CD1c-positive myeloid dendritic cell (primary cell): ENCODE results near the gene MYO1H.
"Not testable (repeated sequence)": the region's sequence is repeated elsewhere in the genome, so short reads cannot be mapped to it uniquely, and the experiment has no call there.

Source experiments
- DNase-seq: peaks from one replicate; pipeline ENCODE4 v3.0.0-alpha.2; 2016; ENCODE audit errors: extremely low spot score

MYO1H gene

DNA sequence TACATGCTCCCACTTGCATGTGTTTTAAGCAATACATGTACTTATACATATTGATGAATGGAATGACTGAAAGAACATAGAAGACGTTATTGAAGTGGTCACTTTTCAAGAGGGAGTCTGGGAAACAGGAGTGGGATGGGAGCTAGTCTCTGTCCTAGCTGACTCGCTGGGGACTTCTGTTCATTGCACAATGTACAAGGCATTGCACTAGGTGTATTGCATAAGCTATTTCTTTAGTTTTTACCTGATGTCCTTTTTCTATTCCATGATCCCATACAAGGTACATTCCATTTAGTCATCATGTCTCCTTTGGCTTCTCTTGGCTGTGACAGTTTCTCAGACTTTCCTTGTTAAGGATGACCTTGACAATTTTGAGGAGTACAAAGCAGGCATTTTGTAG is 4.0 kb upstream of the MYO1H start:
- DNase-seq, result no peak

DNA sequence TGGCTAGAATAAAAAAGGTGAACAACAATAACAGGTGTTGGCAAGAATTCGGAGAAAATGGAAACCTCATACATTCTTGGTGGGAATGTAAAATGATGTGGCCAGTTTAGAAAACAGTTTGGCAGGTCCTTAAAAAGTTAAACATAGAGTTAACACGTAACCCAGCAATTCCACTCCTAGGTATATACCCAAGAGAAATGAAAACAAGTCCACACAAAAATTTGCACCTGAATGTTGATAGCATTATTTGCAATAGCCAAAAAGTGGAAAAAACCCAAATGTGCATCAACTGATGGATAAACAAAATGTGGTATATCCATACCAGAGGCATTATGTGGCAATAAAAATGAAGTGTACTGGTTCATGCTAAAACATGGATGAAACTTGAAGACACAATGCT is 2.3 kb upstream of the MYO1H start:
- no peak for DNase-seq

DNA sequence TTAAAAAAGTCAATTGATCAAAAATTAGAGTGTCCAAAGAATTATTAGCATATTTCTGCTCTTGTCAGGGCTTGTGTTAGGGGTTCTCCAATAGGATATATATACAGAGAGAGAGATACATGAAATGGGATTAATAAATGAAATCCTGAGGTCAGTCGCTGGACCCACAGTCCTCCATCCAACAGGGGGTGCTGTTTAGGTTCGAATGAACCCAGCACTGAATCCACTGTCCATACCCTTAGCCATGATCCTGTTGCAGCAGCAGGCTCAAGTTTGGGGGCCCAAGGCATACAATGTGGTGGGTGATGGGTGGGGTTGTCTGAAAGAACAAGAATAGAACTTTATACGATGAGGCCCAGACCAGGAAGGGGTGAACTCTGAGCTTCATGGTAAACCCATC is 780 bp upstream of the MYO1H start:
- DNase-seq, result no peak

DNA sequence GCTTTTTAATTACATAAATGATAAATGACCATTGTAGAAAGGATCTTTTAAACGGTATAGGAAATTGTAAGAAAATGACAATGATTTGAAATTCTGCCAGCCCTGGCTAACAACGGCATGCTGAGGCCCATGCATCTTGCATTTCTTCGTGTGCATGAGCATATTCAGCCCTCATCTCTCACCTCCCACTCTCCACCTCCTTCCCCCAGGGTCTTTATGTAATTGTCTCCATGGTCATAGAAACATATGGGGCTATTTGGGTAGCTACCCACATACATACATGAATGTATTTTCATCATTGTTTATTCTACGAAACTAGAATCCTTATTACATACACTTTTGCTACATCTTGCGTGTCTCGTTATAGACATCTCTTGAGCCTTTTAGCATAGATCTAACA is 4.5 kb downstream of the MYO1H start:
- no peak for DNase-seq

DNA sequence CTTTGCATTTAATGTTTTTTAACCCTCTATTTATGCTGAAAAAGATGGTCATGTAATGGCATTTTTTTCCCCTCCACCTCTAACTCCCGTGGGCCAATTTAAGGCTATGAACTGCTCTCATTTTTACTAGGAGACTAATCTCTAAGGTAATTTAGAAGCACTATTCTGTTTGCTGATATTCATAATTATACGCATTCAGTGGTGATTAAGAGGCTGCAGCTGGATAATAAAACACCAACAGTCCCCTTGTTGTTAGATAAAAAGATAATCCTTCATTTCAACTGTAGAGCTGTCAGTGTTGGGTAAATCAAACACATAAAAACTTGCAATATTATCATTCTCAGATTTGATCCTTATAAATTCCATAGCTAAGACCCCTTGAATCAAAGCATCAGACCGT is 8.9 kb downstream of the MYO1H start:
- no peak for DNase-seq

DNA sequence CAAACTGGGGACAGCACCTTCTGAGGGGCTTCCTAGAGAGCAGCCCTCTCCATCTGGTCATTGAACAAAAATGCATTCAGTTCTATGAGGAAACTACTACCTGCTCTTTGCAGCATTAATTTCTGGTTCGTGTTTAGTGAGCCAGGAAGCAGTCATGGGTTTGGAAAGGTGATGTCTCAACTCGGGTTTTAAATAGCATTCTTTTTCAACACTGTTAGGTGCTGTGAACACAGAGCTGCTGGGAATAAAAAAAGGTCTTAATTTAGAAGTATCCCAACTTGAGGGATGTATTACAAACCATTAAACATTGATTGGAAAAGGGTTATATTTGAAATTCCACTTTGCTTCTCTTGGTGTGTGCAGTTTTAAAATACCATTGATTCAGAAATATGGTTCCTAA is 9.3 kb downstream of the MYO1H start:
- no peak for DNase-seq

DNA sequence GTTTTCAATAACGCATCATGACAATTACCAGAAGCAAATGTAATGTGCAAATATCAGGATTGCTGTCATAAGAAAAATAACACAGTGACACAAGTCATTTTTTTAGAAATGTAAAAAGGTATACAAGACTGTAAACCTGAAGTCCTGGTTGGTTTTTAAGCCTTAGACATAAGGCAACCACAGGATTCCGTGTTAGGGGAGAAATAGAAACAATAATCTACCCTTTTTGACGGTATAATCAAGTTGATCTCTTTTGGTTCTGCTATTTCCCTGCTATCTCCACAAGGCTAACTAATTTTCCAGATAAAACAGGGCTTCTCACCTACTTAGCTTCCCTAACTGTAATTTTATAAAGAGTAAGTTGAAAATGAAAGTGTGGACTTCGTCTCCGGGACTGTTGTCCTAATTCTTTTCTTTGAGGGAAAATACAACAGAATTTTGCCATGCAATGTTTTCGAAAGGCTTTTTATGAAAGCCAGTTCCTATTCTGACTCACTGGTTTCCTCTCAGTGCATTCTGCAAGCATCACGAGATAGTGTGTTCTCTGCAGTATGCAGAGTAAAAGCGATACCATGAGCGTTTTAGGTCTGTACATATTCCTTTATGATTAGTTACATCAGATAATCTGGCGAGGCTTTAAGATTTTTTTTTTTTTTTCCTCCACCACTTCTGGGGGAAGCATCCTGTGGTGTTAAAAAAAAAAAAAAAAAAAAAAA is 10.6 kb downstream of the MYO1H start:
- DNase-seq, result peak; percentile 42

DNA sequence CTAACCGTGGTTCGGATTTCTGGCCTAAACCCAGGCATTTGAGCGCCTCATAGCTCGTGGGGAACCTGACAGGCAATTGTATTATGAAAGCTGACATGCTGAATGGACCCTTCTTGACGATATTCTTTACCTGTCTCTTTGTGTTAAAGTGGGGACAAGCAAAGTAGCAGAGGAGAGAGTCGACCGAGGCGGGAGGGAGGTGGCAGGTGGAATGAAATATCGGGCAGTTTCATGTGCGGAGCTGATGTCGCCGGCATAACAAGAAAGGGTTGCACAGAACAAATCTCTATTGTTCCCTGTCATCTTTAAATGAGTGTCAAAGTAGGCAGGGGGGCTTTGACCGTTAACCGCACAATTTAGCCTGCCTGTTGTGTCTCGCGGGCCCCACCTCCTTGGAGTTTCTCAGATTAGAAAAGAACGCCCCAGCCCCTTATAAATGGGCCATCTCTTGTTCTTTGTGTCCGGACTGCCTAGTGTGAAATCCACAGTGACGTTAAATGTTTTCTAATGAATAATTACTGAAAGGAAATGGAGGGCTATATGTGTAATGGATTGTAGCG is 11.5 kb downstream of the MYO1H start:
- DNase-seq, result no peak

DNA sequence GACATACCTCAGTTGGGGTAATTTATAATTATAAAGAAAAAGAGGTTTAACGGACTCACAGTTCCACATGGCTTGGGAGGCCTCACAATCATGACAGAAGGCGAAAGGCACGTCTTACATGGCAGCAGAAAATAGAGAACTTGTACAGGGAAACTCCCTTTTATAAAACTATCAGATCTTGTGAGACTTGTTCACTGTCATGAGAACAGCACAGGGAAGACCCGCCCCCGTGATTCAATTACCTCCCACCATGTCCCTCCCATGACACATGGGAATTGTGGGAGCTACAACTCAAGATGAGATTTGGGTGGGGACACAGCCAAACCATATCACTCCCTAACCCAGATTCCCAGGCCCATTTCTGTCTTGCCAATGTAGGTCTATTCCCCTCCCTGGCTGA is 22.1 kb downstream of the MYO1H start:
- peak; percentile 15 for DNase-seq

DNA sequence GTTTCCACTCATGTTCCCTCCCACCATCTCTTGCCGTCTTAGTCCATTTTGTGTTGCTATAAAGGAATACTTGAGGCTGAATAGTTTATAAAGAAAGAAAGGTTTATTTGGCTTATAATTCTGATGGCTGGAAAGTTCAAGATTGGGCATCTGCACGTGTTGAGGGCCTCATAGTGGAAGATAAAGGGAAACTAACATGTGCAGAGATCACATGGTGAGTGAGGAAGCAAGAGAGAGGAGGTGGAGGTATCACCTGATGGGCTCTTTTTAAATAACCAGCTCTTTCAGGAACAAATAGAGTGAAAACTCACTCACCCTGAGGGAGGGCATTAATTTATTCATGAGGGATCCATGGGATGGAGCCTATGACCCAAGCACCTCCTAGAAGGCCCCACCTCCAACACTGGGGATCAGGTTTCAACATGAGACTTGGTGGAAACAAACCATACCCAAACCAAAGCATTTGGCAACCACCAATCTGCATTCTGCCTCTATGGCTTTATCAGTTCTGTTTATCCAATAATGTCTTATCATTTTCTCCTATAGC is 29.5 kb downstream of the MYO1H start:
- DNase-seq, result no peak

DNA sequence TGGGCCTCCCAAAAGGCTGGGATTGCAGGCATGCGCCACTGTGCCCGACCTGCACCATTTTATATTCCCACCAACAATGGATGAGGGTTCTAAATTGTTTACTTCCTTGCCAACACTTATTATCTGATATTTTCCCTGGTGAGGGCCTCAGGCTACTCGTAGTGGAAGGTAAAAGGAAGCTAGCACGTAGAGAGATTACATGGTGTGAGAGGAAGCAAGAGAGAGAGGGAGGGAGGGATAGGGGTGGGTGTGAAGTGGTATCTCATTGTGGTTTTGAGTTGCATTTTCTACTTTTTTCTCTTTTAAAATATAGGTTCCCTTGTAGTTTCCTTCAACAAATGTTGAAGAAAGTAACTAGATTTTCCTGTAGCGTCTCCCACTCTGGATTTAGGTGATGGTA is 30.9 kb downstream of the MYO1H start:
- DNase-seq, result no peak

DNA sequence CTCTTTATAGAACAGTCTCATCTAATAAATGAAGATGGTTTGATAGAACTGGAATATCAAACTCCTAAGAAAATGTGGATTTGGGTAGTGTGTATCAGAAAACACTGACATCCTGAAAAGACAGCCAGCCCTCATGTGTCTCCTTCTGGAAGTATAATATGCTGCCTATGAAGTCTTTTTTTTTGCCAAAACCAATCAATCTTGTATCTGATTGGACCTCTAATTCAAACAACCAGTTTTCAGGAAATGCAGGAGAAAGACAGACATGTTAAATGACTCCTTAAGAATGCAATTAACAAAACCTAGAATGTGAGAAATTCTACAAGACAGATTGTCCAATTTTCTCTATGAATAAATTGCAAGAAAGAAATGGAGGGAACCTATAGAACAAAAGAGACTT is 34.3 kb downstream of the MYO1H start:
- DNase-seq, result no peak

DNA sequence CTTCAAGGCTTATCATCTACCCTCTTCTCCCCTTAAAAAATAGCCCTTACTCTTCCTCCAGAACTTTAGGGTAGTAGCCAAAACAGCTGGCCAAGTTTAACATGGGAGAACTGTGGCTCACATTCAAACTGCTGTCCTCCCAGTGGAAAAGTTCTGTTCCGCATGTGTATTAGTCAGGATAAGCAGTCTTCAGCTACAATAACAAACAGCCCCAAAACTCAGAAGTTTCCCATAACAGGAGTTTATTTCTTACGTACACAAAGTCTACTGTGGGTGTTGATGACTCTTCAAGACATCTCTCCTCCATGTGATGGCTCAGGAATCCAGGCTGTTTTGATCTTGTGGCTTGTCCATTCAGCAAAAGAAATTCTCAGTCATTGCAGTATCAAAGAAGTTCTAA is 35.5 kb downstream of the MYO1H start:
- no peak for DNase-seq

DNA sequence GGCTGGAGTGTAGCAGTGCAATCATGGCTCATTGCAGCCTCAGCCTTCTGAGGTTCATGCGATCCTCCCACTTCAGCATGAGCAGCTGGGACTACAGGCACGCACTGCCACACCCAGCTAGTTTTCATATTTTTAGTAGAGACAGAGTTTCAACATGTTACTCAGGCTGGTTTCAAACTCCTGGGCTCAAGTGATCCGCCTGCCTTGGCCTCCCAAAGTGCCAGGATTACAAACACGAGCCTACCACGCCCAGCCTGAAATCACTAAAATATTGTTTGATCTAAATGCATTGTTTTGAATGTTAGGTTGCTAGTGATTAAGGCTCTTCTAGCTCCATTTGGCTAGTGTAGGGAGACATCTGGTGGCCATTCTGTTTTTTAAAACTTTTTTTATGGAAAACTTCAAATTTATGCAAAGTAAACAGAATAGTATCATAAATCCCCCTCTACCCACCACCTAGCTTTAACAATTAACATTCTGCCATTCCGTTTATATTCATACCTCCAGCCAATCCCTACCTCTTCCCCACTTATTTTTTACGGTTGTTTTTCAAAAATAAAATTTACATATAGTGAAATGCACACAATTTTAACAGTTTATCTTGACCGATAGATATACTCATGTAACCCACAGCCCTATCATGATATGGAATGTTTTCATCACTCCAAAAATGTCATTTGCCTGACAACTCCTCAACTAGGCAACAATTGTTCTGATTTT is 37.8 kb downstream of the MYO1H start:
- DNase-seq, result peak; percentile 33

DNA sequence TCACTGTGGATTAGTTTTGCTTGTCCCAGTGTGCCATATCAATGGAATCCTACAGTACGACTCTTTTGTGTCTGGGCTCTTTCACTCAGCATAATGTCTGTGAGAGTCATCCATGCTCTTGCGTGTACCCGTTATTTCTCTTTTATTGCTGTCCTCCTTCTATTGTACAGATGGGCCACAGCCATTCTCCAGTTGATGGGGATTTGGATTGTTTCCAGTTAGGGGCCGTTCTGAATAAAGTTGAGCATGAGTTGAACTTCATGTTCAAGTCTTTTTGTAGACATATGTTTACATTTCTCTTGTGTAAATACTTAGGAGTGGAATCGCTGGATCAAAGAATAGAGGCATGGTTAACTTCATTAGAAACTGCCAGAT is 38.3 kb downstream of the MYO1H start:
- no peak for DNase-seq

DNA sequence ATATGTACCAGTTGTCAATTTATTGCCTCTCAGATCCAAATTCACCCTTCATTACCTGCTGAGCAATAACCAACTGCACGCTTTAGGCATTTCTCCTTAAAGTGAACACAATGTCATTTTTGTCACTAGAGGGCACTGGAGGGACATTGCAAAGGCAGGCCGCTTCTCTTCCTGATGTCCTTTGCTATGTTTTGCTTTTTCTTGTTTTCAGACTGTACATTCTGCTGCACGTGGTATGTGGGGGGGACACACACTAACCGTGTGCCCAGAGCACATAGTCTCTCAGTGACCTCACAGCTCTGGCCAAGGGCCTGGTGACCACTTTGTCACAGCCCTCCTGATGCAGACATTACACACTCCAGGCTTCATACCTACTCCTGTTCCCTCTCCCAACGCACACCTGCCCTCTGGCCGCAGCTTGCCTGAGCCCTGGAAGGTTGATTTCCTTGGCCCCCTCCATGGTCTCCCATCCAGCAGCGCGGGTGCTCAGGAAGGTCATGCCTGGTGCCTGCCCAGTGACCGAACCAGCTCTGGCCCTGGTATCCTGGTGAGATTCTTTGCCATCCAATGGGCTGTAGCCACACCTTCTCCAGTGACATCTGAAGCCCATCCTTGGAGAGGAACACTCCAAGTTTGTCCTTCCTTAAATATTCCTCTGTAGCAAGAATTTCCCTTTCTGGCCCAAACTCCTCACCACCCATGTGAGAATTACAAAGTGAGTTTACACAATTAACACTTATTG is 39.9 kb downstream of the MYO1H start:
- DNase-seq, result peak; percentile 14

DNA sequence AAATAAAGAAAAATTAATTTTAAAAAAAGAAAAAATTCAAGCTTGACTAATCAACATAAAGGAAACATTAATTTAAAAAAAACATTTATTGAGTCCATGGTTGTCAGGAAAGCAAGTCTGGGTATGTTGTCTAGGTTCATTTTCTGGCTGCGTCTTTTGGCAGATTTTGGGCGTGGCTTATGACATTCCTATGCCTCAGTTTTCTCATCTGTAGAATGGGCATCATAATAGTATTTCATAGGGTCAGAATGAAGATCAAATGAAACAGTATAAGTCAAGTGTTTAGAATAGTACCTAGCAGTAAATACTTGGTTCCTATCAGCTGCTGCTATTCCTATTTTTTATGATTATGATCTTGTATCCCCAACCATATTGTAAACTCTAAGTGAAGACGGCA is 40.5 kb downstream of the MYO1H start:
- DNase-seq, result no peak

DNA sequence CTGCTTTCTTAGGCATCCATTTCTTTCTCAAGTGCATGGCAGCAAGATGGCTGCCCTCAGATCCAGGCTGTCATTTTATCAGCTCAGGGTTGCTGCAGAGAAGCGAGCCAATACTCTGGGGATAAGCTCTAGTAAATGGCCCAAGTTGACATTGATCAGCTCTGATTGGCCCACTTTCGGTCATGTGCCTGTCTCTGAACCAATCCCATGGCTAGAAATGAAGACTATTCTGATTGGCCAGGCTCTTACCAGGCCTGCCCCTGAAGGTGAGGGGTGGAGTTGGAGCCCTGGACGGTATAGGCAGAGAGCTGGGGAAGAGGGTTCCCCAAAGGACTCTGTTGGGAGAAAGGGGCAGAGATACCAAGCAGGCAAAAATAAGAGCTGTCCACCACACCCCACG is 41.4 kb downstream of the MYO1H start:
- DNase-seq, result peak; percentile 10

DNA sequence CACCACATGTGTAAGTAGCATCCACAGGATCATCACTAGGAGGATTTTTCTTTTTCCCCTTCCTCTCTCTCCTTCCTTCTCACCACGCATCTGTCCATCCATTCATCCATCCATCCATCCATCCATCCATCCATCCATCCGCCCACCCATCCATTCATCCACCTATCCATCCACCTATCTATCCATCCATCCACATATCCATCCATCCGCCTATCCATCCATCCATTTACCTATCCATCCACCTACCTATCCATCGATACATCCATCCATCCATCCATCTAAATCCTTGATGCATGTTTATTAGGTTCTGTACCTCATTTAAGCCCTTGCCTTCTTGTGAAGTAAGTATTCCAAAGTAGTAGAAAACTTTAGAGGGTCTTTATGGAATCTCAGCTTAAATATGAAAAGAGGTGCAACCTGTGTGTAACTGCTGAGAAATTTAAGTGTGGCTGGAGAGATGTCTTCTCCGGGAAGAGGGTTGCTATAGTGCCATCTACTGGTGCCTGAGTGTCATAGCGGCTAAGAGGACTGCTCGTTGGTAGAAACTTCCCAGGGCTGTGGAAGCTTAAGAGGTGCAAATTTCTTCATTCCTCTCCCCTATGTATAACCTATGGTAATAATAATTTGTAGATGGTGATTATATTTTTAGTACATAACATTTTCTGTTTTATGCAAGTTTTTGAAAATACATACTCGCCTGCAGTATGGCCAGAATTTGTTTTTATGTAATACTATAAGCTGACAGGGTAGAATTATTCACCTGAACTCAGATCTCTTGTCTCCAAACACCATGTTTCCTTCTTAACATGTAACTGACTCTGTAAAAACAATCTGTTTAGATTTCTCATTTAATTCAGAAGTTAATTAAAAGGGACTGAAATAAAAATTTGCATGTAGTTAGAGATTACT is 46.0 kb downstream of the MYO1H start:
- peak; percentile 58 for DNase-seq

DNA sequence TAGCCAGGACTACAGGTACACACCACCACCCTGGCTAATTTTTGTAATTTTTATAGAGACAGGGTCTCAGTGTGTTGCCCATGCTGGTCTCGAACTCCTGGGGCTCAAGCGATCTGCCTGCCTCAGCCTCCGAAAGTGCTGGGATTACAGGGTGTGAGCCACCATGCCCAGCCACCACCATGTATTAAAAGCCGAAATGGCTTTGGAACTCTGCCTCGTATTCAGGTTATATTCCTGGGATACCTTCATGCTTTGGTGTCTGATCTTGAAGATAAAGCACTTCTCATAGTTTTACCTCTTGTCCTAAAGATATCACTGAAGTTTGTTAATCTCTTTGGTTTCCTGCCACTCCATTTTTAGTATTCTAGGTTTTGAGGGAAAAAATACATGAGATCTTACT is 47.2 kb downstream of the MYO1H start:
- DNase-seq, result no peak

DNA sequence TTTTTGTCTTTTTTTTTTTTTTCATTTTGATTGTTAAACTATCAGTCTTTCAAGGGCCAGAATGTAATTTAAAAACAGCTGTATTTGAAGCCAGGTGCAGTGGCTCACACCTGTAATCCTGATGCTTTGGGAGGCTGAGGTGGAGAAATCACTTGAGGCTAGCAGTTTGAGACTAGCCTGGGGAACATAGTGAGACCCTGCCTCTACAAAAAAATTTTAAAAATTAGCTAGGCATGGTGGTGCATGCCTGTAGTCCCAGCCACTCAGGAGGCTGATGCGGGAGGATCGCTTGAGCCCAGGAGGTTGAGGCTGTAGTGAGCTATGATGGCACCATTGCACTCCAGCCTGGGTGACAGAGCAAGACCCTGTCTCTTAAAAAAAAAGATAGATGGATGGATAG is 57.1 kb downstream of the MYO1H start:
- not testable (repeated sequence) for DNase-seq
